Peyer's patch (tissue), 4 donors: ENCODE results near the gene LYST.

Experiments used
- CTCF ChIP-seq, 6 experiments: fragments of 450-650 bp in 4 of 6; fragments of 200-600 bp in 2 of 6; sonication (generic) in 1 of 6; IDR thresholded peaks; one replicate each; pipeline ENCODE4 v1.5.1; 2017 to 2019; ENCODE audit warnings: antibody characterized with exemption in 6 of 6, mild to moderate bottlenecking in 3 of 6, moderate library complexity in 1 of 6
- POLR2A ChIP-seq, 2 donors: fragments of 450-650 bp; IDR thresholded peaks; one replicate each; pipeline ENCODE4 v1.5.1; 2017; ENCODE audit warnings: antibody characterized with exemption in 2 of 2, mild to moderate bottlenecking in 2 of 2, moderate library complexity in 2 of 2

- TF ChIP-seq CTCF (IDR thresholded peaks at IDR 0.05) (no peak), POLR2A (IDR thresholded peaks at IDR 0.05) (no peak)
Measured at GRCh38 chr1:235724730-235725129, 142.0 kb downstream of the LYST start.
